GM19193 (cell line): ENCODE measurements around the gene GNA12.

Source experiments
- POLR2A ChIP-seq: IDR thresholded peaks from 4 replicates; pipeline ENCODE4 v1.6.1; 2011; ENCODE audit not compliant: insufficient read depth, insufficient read length; ENCODE audit errors: extremely low read depth

The GNA12 gene

DNA sequence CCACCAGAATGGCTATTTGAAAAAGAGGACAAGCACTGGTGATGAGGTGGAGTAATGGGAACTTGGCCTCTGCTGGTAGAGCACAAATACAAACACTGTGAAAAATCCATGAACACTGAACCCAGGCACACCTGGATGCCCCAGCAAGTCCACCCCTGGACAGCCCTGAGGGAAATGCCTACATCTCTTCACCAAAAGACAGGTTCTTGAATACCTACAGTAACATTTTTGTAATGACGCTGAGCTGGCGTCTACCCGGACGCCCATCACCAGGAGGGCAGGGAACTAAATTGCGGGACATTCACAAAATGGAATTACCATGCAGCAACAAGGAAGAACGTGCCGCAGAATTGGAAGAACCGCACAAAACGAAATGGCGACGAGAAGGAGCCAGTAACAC is 70.5 kb downstream of the GNA12 start:
- no peak for TF ChIP-seq POLR2A

DNA sequence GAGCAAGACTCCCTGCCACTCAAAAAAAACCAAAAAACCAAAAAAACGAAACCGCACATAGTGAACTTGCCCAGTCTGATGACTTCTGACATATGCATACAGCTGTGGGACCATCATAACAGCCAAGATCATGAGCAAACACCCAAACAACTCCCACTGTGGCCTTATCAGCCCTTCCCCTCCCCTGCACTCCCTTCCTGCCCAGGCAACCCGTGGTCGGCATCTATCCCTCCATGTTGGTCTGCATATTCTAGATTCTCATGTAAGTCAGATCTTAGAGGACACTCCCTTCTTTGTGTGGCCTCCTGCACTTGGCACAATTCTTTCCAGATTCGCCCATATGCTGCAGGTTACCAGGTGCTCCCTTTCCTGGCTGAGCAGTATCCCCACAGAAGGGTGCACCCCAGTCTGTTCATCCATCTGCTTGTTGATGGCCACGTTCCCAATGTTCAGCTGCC is 72.8 kb downstream of the GNA12 start:
- TF ChIP-seq POLR2A: no peak

DNA sequence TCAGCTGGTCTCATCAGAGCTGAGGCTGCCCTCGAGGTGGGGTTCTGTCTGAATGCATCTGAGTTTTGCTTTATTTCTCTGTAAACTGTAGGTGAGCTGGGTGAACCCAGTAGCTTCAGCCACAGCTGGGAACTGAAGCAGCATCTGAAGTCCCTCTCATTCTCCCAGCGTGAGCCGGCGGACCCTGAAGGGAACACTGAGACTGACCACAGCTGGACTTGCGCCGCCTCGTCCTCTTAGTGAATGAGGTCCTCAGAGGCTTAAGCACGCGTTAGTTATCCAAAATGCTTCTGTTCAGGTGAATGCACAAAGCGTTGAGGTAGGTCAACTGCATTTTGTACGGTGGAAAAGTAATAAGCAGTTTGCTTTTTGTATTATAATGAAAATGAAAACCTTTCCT is 79.5 kb downstream of the GNA12 start:
- TF ChIP-seq POLR2A: no peak

DNA sequence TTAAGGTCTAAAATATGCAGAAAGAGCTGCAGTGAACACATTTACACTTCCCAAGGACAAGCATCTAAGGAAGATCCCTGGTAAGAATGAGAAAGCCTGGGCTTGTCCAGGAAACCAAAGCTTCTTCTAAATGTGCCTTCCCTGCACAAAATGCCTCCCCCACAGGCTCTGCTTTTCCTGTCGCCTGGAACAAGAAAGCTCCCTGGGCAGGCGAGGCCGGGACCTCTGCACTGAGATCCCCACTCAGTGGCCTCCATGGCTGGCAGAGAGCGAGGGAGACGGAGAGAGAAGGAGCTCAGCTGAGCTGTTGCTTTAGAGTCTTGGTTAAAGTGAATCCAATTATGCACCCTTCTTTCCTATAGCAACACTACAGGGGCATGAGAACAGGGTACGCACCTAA is 80.5 kb downstream of the GNA12 start:
- TF ChIP-seq POLR2A: no peak

DNA sequence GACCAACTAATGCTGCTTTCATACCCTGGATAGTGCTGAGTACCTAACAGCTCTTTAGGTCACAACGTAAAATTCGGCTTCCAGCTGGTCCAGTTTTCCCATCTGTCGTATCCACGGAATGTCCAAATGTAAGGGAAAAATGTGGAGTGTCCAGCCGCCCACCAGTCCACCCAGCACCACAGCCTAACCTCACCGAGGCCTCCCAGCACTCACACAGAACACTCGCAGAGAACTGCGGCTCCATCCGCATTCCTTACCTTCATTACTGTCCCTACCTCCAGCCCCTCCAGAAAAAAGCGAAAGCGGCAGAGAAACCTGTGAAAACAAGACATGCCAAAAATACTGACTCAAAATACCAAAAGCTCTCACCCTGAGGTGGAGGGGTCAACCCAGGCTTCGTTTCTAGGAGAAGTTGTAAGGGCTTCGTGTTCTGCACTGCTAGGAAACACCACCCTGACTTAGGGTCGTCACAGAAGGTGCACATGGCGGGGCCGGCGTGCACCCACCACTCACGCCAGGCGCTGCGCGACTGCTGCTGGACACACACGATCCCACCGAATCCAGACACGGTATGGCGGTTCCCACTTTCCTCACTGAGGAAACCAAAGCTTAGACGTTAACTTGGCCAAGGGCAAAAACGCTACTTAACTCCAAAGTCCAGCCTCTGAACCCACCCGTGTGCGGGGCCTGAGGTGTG is 82.2 kb downstream of the GNA12 start:
- no peak for TF ChIP-seq POLR2A

DNA sequence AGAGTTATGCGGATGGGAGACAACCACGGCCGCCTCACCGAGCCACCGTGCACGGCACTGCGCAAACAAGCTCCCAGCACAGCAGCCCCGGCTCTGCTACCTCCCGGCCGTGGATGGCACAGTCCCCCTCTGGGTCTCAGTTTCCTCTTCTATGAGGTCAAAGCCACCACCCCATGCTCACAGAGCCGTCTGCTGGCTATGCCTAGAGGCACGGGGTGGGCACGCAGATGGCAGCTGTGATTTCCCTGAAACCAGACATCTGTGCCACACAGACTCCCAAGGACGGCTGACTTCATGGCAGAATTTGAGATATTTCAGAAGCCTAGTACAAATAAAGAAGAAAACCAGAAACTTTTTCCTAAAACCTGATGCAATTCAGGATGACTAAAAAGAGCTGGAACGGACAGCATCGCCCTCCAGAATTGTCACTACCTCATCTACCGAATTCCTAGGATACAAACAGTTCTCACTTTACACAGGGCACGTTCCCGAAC is 82.9 kb downstream of the GNA12 start:
- no peak for TF ChIP-seq POLR2A

DNA sequence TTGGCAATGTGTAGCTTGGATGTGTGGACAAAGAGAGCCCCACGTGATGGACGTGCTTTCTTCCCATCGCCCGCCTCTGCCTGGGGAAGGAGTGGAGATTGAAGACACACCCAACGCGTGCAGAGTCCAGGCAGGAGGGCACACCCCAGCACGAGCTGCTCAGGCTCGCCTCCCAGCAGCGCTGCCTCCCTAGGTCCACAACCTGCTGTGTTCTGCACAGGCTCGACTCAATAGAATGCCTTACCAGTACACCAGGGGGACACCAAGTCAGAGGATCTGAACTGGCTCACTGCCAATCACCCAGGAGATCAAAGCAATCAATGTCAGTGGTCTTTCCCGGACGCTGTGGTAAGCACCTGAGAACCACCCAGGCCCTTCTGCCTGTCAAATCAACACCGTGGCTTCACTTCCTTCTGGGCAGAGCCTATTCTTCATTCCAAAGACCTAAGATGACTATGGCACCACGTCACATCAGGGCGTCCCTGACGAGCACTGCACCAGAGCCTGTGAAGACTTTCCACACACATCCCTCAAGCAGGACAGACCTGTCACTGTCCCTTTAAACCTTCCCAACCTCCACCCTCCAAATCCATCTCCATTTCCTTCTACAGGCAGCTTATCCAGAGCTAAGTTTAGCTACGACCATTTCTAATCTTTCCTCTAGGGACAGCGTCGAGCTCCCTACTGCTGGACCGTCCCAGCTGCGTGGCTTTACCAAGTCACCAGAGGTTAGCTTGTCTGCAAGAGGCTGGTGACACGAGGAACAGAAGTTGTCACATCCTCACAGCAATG is 83.8 kb downstream of the GNA12 start:
- TF ChIP-seq POLR2A: no peak

DNA sequence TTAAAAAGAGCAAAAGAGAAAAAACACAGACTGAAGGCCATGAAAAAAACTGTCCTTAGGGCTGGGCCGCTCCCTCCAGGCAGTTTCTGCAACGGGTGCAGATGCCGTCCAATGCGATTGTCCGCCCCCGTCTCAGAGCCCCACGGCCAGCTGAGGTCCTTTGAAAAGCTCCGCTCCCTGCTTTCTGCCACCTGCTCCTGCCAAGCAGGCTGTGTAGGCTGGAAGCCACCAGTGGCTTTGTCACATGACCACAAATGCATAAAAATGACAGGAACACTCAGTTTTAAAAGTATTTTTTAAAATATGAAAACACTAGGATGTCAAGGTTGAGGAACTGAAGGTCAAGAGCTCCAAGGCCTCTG is 84.4 kb downstream of the GNA12 start:
- TF ChIP-seq POLR2A: no peak

DNA sequence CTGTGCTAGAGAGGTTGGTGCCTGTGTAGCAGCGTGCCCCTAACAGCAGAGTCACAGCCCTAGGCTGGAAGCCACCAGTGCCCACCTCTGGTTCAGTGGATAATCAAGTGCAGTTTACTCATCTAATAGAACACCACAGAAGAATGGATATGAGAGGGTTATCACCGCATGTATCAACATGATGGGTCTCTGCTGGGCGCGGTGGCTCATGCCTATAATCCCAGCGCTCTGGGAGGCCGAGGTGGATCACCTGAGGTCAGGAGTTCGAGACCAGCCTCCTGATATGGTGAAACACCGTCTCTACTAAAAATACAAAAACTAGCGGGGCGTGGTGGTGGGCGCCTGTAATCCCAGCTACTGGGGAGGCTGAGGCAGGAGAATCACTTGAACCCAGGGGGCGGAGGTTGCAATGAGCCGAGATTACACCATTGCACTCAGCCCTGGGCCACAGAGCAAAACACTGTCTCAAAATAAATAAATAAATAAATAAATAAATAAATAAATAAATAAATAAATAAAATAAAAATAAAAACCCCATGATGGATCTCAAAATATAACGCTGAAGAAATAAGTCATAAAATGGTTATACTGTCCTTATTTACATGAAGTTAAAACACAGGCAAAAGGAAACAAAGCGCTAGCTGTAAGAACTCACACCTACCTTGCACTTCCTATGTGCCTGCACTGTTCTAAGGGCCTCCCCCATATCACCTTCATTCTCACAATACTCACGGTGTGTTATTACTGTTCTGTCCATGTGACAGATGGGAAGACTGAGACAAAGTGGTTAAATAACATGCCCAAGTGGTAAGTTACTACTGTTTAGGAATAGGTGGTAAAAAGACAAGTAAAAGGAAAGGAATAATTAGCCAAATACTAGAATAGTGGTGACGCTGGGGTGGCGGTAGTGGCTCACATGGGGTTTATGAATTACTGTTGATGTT is 85.2 kb downstream of the GNA12 start:
- TF ChIP-seq POLR2A: no peak

DNA sequence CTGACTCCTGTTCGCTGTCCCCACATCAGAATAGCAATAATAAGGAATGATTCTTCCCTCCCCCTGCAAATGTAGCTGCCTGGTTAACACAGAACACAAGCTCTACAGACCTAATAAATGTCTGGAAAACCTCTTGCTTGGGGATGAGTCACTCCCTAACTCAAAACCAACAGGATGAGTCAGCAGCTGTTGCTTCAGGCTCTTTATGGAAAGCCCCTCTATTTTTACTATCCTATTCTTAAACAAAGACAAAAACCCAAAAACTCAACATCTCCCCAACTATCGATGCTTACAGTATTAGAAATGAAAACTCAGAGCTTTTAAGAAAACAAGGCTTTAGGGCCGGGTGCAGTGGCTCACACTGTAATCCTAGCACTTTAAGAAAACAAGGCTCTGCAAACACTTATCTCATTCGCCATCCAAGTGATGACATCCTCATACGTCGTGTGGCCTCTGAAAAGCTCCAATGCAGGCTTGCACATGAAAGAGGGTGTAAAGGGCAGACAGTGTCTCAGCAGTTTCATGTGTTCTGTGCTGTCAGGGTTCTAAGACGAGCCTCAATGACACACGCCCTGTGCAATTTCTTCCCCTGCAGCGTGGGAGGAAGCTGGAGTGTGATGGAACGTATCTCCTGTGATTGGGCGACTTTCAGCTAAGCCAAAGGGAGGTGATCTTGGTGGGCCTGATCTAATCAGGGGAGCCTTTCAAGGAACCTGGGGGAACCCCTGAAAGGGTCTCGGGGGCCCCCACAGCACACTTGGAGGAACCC is 86.0 kb downstream of the GNA12 start:
- no peak for TF ChIP-seq POLR2A

DNA sequence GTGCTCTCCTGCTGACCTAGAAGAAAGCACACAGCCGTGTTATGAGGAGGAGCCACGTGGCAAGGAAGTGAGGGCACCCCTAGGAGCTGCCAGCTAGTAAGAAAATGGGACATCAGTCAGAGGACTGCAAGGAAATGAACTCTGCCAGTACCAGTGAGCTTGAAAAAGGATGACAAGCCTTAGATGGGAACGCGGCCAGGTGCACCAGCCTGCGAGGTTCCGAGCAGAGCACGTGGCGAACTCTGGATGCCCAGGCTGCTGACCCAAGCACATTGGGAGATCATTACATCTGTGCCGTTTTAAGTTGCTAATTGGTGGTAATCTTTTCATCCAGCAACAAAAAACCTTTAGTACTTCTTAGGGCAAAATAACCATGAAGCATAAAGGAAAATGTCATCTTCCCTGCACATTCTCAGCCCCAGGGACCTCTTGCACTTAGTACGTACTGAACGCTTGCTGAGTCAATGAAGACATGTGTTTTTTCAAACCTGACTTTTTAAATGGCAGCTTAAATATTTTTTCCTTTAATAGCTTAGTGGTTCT is 86.7 kb downstream of the GNA12 start:
- TF ChIP-seq POLR2A: no peak

DNA sequence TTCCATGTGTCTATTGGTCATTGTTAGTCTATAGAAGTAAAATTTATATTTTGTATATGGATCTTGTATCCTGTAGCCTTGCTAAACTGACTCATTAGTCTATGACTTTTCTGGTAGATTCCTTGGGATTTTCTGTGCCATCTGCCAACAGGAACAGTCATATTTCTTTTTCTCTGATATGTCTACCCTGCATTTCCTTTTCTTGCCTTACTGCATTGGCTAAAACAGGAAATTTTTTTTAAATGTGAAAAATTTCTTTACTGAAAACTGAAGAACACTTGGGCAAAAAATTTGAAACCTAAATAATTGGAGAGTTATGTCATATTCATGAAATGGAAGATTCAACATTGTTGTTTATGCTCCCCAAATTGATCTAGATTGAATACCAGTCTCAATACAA is 88.6 kb downstream of the GNA12 start:
- no peak for TF ChIP-seq POLR2A

DNA sequence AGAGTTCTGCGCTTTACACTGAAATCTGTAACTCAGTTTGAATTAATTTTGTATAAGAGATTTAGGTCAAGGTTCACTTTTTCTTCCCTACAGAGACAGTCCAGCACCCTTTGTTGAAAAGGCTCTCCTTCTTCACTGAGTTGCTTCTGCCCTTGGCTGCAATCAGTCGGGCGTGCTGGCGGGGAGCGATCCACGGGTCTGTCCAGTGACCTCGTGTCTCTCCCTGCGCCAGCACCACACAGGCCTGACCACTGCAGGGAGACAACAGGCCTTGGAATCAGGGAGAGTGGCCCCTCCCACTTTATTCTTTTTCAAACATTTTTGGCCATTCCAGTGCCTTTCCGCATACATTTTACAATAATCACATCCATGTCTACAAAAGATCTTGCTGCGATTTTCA is 89.2 kb downstream of the GNA12 start:
- no peak for TF ChIP-seq POLR2A

DNA sequence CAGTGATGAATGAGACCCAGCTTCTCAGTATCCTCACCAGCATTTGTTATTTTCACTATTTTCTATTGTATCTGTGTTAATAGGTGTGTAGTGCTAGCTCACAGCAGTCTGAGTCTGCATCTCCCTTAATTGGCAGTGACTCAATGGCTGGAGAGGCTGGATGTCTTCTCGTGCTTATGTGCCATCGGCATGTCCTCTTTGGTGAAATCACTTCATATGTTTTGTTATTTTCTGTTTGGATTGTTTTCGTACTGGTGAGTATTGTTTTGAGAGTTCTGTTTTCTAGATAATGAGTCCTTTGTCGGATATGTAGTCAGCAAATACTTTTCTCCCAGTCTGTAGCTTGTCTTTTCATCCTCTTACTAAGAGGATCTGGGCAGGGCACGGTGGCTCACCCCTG is 90.0 kb downstream of the GNA12 start:
- TF ChIP-seq POLR2A: no peak
